GM19239 (cell line): ENCODE data around the gene TPST2.

Experiments
- DNase-seq: peaks from one replicate; pipeline ENCODE4 v3.0.0; 2011; ENCODE audit warnings: low spot score; ENCODE audit not compliant: insufficient read length
- FAIRE-seq: peaks from 2 replicates; lab custom pipeline; 2011; peaks lifted over from hg19 to GRCh38; lab: Jason Lieb, UNC

Gene TPST2

GRCh38 chr22:26479792-26480610 is 109.9 kb downstream of the TPST2 start:
- FAIRE-seq (peak; percentile 84), DNase-seq (no peak)

DNA sequence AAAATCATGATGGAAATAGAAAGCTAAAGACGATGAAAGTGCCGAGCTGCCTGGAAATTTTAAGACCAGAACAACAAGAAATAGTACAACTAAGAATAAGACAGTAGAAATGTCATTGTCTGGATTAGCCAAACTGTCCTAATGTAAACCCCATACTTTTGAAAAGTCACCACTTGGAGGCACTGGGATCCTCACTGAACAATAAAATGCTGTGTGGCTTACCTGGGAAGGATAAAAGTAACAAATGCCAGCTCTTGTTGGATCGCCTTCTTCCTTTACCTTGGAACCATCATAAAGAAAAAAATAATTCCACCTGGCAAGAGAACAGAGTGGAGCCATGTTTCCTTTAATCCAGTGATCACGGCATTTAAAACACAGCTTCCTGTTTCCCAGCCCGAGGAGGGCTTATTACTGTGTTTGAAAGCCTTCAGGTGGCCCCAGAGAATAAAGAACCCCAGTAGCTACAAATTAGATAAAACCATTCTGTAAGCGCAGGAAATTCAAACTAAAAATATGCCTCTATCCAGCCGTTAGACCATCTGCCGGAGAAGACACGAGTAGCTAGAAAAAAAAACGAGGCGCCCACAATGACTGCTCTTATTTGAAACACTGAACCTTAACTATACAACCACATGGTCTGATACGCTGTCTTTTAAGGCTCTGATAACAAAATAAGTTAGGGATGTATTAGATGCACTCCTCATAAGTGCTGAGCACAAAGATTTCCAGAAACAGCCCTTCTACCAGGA is 110.7 kb downstream of the TPST2 start:
- no peak for DNase-seq
- FAIRE-seq = peak; percentile 68

GRCh38 chr22:26477341-26477731 is 112.6 kb downstream of the TPST2 start:
- no peak for DNase-seq
- no peak for FAIRE-seq

GRCh38 chr22:26476705-26477340 is 113.1 kb downstream of the TPST2 start:
- no peak for DNase-seq
- FAIRE-seq = no peak

- DNase-seq (no peak), FAIRE-seq (no peak)
Observed at GRCh38 chr22:26474682-26475081, 115.2 kb downstream of the TPST2 start.
